GM12801 (cell line): Measurements from ENCODE around the gene PTPRN2.

Source experiments
- CTCF ChIP-seq: IDR thresholded peaks from one replicate; pipeline ENCODE4 v1.5.1; 2011; ENCODE audit warnings: control low read depth; ENCODE audit not compliant: insufficient read length; ENCODE audit errors: extremely low read depth

PTPRN2 gene

DNA sequence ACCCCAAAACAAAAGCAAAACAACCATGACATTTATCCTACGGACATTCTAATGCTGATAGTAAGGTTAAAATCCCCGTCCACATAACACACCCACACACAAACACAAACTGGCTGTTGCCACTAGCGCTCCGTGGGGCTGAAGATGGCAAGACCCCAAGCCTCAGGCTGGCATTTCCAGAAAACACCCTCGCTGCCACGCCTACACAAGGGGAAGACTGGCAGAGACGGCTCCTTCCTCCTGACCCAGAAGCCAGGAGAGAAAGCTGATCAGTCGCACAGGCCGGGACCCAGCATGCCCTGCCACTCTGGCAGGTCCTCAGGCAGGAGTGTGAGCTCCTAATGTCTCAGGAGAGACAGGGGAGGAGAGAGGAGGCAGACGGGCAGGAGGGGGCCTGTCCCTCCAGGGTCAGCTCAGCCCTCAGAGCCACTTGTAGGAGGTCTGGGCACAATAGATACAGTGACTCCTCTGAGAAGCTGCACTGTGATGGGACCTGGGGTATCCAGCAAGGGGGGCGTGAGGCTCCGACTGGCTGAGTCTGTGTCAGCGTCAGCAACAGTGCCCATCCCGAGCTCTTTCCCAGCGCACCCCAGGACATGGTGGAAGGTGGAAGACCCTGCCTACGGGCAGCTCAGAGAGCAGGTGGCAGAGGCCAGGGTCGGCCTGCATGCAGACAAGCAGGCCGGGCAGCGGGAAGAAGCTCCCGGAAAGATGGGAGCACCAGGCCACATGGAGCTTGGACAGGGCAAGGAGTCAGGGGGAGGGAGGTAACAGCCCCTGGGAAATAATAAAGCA, 326.9 kb downstream of the PTPRN2 start:
- TF ChIP-seq CTCF, result no peak

GRCh38 chr7:158259671-158260418, 327.8 kb downstream of the PTPRN2 start:
- no peak for TF ChIP-seq CTCF

DNA sequence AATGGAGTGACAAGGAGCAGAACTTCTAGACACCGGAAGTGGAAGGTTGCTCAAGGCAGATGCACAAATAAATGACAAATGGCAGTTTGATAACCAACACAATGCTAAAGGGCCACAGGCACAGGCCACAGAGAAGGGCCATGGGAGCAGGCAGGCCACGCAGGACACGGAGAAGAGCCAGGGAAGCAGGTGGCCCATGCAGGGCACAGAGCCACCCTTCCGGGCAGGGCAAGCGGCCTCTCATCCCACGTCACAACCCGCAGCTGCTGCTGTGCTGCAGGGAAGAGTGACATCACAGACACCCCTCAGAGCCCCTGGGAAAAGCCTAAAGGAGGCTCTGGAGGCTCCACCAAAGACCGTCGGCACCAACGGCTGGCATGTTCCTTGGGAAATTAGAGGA, 328.5 kb downstream of the PTPRN2 start:
- no peak for TF ChIP-seq CTCF

- no peak for TF ChIP-seq CTCF
Observed at GRCh38 chr7:158258411-158259130, 329.1 kb downstream of the PTPRN2 start.

DNA sequence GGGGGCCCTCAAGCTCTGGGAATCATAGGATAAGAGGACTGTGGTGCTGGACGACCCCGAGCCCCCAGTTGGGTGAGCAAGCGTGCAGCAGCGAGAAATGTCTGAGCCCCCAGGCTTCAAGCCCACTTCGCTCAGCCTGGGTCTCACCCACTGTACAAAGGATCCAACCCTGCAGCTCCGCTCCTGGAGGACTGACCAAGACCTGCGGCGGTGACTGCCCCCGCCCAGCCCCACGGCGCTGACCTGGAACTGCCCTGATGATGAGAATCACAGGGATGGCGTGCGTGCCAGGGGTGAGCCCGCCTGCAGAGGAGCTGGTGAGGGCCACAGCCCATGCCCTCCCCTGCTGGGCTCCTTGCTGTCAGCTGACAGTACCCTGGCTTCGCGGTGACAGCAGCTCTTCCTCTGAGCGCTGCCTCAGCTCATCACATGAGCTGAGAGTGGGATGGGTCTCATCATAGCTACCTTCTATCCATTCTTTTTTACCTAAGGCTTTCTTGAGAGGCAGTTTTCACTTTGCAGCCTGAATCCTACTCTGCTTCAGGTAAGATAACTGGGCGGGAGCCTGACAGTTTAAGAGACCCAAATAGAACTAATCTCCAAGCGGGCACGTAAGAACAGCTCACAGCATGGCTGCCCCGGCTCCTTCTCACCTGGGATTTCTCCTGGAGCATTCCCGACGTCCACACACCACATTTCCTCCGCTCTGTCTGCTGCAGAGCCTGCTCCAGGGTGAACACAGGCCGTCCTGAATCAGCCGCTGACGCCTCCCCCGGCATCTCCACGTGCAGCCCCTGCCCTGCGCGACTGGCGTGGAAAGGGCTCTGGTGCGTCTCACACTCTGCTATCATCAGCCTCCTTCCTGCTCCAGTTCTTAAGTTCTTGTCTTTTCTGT, 329.9 kb downstream of the PTPRN2 start:
- no peak for TF ChIP-seq CTCF

DNA sequence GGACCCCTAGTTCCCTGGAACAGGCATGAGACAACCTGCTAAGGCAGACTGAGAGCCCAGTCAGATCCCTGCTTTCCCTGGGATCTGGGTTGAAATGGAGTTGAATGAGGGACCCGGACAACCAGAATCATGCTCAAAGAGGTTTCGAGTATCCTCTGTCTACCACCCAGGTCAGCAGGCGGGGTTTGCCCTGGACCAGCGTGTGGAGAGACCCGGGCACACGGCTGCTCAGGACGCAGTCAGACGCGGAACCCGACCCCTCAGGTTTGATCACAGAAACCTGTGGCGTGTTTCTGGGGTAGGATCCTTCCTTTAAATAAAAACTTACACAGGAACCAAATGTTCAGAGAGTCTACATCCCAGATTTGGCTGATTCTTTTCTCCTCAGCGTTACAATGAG, 330.6 kb downstream of the PTPRN2 start:
- TF ChIP-seq CTCF, result no peak
